GM19351 (cell line): ENCODE measurements around the gene RPP38.

ENCODE experiments used
- ATAC-seq: cut with Tn5 transposase; IDR thresholded peaks from one replicate; pipeline ENCODE4 v1.9.1; 2021; ENCODE audit warnings: mild to moderate bottlenecking, moderate library complexity; ENCODE audit not compliant: unreplicated experiment

Gene RPP38

GRCh38 chr10:15106352-15107013, 9.3 kb downstream of the RPP38 start:
- ATAC-seq: peak; percentile 91

- no peak for ATAC-seq
Measured at GRCh38 chr10:15112657-15113056, 15.5 kb downstream of the RPP38 start.

DNA sequence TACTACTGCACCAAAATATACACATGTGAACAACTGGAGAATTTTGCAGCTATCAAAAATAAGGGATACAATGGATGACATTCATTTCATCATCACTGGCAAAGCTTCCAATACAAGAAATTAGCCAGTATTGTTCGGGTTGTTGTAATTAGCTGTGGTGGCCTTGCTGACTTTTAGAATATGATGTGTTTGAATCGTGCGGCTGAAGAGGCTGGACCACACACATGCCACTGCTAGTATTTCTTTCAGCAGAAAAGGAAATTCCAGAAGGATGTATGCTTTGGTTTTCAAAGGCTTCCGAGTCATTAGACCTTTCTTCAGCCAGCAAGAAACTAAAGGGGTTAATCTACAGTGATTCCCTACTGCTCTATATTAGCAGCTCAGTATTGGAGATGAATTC, 16.6 kb downstream of the RPP38 start:
- no peak for ATAC-seq

GRCh38 chr10:15116225-15116624, 19.1 kb downstream of the RPP38 start:
- no peak for ATAC-seq

DNA sequence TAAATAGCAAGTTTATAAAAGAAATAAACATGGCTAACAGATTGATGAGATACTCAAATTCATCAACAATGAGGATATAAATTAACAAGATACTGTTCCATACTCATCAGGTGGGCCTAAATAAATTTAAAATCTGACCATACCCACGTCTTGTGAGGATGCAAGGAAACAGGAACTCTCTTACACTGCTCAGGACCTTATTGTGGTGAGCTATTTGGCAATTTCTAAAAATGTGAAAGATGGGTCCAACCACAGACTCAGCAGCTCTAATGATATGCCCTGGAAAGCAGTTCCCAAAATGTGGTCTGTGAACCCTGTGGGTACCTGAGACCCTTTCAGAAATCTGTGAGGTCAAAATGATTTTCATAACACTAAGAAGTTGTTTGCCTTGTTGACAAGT, 21.5 kb downstream of the RPP38 start:
- no peak for ATAC-seq

DNA sequence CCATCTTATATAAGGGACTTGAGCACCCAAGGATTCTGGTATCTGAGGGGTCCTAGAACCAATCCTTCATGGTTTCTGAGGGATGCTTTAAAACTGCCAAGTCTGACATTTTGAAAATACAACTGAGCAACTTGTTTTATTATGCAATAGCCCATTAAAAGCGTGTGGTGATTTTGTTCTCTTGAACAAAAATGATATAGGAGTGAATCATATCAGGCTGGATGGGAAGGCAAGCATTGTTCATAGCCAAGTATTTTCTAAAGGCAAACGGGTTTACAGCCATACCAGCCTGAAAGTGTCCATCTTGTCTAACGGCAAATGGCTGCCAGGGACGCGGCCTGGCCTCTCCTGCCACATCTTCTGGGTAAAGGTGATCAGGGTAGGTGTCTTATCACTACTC, 23.4 kb downstream of the RPP38 start:
- ATAC-seq: no peak

DNA sequence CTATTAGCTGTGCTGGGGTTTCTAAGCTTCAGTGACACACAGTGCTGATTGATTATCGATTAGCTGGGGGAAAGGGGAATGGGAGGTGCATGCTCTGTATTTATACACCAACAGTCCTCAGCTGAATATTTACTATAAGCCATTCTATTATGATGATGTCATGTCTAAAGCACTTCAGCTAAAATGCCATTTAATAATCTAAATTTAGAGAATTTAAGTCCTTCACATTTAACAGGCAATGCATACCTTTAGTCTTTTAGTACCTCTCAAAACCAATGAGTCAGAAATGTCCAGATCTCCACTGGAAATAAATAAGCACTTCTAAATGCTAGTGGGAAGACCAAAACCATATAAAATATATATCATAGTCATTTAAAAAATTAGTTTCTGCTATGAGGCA, 24.6 kb downstream of the RPP38 start:
- ATAC-seq: no peak

- peak; percentile 90 for ATAC-seq
Measured at GRCh38 chr10:15122477-15123030, 25.4 kb downstream of the RPP38 start.

GRCh38 chr10:15123749-15124184, 26.6 kb downstream of the RPP38 start:
- ATAC-seq: no peak

- no peak for ATAC-seq
Measured at GRCh38 chr10:15124190-15124589, 27.0 kb downstream of the RPP38 start.

GRCh38 chr10:15124908-15125307, 27.8 kb downstream of the RPP38 start:
- no peak for ATAC-seq

DNA sequence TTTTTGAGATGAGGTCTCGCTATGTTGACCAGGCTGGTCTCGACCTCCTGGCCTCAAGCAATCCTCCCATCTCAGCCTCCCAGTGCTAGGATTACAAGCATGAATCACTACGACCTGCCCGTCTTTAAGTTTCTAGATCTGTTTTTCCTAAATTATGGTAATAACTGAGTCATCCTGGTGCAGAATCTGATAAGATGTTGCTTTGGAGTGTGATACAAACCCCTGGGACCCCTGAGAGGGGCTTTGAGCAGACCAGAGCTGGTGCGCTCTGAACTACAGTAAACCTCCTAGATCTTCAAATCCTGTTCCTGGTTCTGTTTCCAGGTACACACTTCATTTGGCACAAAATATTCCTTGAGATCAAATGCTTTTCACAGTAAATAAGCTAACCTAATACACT, 34.2 kb downstream of the RPP38 start:
- ATAC-seq: no peak

- ATAC-seq: no peak
Measured at GRCh38 chr10:15136129-15137035, 39.2 kb downstream of the RPP38 start.

DNA sequence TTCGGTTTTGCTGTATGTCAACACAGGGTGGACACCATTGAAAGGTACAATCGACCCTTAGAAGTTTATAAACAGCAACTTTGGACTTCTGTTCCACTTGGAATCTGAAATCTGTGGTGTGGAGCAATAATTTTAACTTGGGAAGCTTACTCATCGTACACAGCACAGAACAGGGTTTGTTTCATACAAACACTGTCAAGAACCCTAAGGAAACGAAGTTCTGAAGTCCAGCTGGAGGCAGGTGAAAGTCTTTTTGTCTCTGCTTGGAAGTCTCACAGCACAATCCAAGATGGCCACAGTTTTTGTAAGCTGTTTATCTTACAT, 39.8 kb downstream of the RPP38 start:
- ATAC-seq: no peak

GRCh38 chr10:15137636-15138035, 40.5 kb downstream of the RPP38 start:
- no peak for ATAC-seq

DNA sequence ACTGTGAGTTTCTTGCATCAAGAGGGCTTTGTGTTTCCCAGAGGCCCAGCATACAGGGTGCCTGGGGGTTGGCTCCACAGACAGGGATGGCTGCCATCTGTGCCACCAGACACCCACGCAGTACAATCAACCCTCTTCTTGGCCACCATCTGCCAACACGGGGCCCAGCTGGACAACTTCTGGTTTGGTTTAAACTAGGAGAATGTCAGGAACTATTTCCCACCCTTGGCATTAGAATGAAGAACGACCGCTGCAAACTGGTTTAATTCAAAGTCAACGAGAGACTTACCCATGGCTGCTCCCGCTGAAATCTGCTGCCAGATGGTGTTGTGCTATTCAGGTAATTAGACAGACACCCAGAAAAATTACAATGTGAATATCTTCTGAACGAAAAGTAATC, 43.5 kb downstream of the RPP38 start:
- ATAC-seq: no peak

DNA sequence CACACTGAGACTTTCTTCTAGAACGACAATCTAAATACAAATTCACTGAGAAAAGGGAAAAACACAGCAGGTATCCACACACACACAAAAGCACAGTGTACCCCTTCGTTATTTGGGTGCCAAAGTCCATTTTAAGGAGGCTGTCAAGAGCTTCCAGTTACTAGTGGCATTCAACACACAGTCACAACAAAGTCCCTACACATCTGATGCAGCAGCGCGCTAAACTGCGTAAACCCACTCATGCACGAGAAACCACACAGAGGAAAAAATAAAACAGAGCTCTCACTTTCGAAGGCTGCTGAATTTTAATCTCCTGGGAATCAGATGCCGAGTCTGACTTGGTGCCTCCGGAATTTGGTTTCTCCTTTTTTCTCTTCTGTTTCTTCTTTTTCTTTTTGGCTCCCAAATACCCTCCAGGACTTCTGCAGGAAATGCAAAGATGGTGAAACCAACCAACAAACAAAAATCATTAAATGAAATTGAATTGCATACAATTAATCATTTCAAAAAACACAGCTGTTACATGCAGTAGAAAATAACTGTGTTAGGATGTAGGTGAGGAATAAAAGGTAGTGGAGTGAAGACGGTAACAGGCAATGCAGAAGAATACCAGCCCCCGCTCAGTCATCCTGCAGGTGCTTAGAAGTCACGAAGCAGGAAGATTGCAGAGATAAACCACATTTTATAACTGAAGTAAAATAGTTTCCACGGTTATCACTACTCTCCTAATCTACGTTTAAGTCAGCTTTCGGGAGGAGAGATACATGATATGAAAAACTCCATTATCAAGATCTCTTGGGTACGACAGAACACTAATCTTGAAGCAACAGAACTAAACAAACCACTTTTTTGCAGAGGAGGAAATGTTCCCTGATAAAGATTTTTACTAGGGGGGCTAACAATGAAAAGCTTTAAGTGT, 44.2 kb downstream of the RPP38 start:
- ATAC-seq: peak; percentile 97

DNA sequence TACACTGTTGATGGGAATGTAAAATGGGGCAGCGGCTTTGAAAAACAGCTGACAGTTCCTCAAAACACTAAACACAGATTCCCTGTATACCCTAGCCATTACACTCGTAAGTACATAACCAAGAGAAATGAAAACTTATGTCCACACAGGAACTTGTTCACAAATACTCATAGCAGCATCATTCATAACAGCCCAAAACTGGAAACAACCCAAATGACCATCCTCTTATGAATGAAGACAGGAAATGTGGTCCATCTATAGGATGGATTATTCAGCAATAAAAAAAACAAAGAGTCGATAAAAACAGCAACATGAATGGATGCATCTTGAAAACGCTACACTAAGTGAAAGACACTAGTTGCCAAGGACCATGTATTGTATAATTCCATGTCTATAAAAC, 47.6 kb downstream of the RPP38 start:
- ATAC-seq: no peak

DNA sequence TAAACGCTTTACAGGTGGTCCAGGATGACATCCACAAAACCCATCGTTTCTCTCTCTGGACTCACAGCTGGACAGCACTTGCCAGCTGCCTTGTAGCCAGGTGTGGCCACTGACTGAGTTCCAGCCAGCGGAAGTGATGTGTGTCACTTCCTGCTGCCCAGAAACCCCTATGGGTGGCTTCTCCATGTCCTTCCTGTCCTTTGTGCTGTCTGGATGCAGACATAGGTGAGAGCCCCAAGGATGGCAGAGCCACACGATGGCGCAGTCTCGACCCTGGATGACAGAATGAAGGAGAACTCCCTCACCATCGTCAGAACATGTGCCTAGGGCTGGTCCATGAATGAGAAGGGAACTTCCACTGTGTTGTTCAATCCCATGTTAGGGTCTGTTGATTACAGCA, 49.2 kb downstream of the RPP38 start:
- no peak for ATAC-seq

- no peak for ATAC-seq
Measured at GRCh38 chr10:15147594-15148392, 50.6 kb downstream of the RPP38 start.
